IPS DF 6.9 (cell line): Measurements from ENCODE around the gene OTX2.

Experiments used
- DNase-seq: peaks from one replicate; pipeline ENCODE4 v3.0.0-alpha.2; 2013; ENCODE audit warnings: low read depth, low spot score
- H3K27ac ChIP-seq: one replicate; pipeline ENCODE4 v1.5.1; 2013; ENCODE audit warnings: low read length, control low read depth
- H3K27me3 ChIP-seq: 2 replicates; pipeline ENCODE4 v1.6.1; 2013; ENCODE audit warnings: mild to moderate bottlenecking, low read length; ENCODE audit not compliant: control insufficient read depth, insufficient read depth
- H3K36me3 ChIP-seq: 2 replicates; pipeline ENCODE4 v1.6.1; 2013; ENCODE audit warnings: low read length; ENCODE audit not compliant: control insufficient read depth, insufficient read depth
- H3K4me1 ChIP-seq: 2 replicates; pipeline ENCODE4 v1.6.1; 2013; ENCODE audit warnings: low read length; ENCODE audit not compliant: control insufficient read depth, insufficient read depth
- H3K4me3 ChIP-seq: 2 replicates; pipeline ENCODE4 v1.5.1; 2013; ENCODE audit warnings: mild to moderate bottlenecking, low read length
- H3K9me3 ChIP-seq: 2 replicates; pipeline ENCODE4 v1.6.1; 2013; ENCODE audit warnings: low read length, inconsistent platforms; ENCODE audit not compliant: control insufficient read depth, insufficient read depth
- WGBS: extraction: QIAGEN DNeasy Blood & Tissue Kit; methylation state at CpG from one replicate; pipeline ENCODE4 v1.1.7; 2013; ENCODE audit warnings: mixed read lengths, missing lambda C conversion rate; ENCODE audit not compliant: insufficient read length, insufficient coverage; 5-methylcytosine and 5-hydroxymethylcytosine counted together

The OTX2 gene

GRCh38 chr14:56812364-56813141, 2.3 kb upstream of the OTX2 start:
- Histone ChIP-seq H3K4me3 (no peak overlapping the region; the same call in 1 of the 2 replicates), H3K27ac (no peak overlapping the region), H3K4me1 (peaks cover 7% of the 10 kb centered on the region; the same call in 1 of the 2 replicates), H3K36me3 (no peaks in the 10 kb centered on the region), H3K27me3 (peaks cover 68% of the 10 kb centered on the region), H3K9me3 (no peaks in the 10 kb centered on the region)
- no CpG with 5 or more reads among the region's 25 CpGs for WGBS
- no peak for DNase-seq

- Histone ChIP-seq H3K9me3 (no peaks in the 10 kb centered on the region), H3K4me1 (peaks cover 7% of the 10 kb centered on the region; the same call in 1 of the 2 replicates), H3K36me3 (no peaks in the 10 kb centered on the region), H3K27me3 (peaks cover 61% of the 10 kb centered on the region), H3K27ac (no peak overlapping the region), H3K4me3 (peak overlapping the region; percentile 6; the same call in 1 of the 2 replicates)
- DNase-seq: no peak
- no CpG with 5 or more reads among the region's 39 CpGs for WGBS
Observed at GRCh38 chr14:56811593-56812363, 1.5 kb upstream of the OTX2 start.

GRCh38 chr14:56810836-56811592, 735 bp upstream of the OTX2 start:
- Histone ChIP-seq H3K4me3 (no peak overlapping the region), H3K27me3 (peaks cover 57% of the 10 kb centered on the region), H3K9me3 (no peaks in the 10 kb centered on the region), H3K27ac (no peak overlapping the region), H3K36me3 (no peaks in the 10 kb centered on the region), H3K4me1 (peaks cover 7% of the 10 kb centered on the region; the same call in 1 of the 2 replicates)
- no peak for DNase-seq
- WGBS: no CpG with 5 or more reads among the region's 31 CpGs

- WGBS: no CpG with 5 or more reads among the region's 63 CpGs
- Histone ChIP-seq H3K27ac (no peak overlapping the region), H3K9me3 (no peaks in the 10 kb centered on the region), H3K36me3 (no peaks in the 10 kb centered on the region), H3K4me3 (peak overlapping the region; percentile 35; the same call in 1 of the 2 replicates), H3K27me3 (peaks cover 51% of the 10 kb centered on the region), H3K4me1 (peaks cover 7% of the 10 kb centered on the region; the same call in 1 of the 2 replicates)
- no peak for DNase-seq
Observed at GRCh38 chr14:56809270-56810146, 771 bp downstream of the OTX2 start.

- DNase-seq: no peak
- WGBS: no CpG with 5 or more reads among the region's 71 CpGs
- peak overlapping the region; percentile 35; the same call in 1 of the 2 replicates for H3K4me3 ChIP-seq
- peaks cover 51% of the 10 kb centered on the region for H3K27me3 ChIP-seq
- 0 out of 2 replicates have a peak, but pooled peaks cover 3% of the 10 kb centered on the region for H3K36me3 ChIP-seq
- H3K4me1 ChIP-seq: peaks cover 5% of the 10 kb centered on the region; the same call in 1 of the 2 replicates
- no peak overlapping the region for H3K27ac ChIP-seq
- no peaks in the 10 kb centered on the region for H3K9me3 ChIP-seq
Observed at GRCh38 chr14:56808383-56809269, 1.7 kb downstream of the OTX2 start.

GRCh38 chr14:56808110-56808382, 2.2 kb downstream of the OTX2 start:
- DNase-seq: no peak
- peaks cover 48% of the 10 kb centered on the region for H3K27me3 ChIP-seq
- peak overlapping the region; percentile 35; the same call in 1 of the 2 replicates for H3K4me3 ChIP-seq
- no peaks in the 10 kb centered on the region for H3K9me3 ChIP-seq
- no peak overlapping the region for H3K27ac ChIP-seq
- WGBS: no CpG with 5 or more reads among the region's 16 CpGs
- peaks cover 5% of the 10 kb centered on the region; the same call in 1 of the 2 replicates for H3K36me3 ChIP-seq
- H3K4me1 ChIP-seq: peaks cover 5% of the 10 kb centered on the region; the same call in 1 of the 2 replicates

GRCh38 chr14:56807386-56808109, 2.7 kb downstream of the OTX2 start:
- no peaks in the 10 kb centered on the region for H3K9me3 ChIP-seq
- no peak for DNase-seq
- H3K4me1 ChIP-seq: peaks cover 3% of the 10 kb centered on the region; the same call in 1 of the 2 replicates
- H3K4me3 ChIP-seq: peak overlapping the region; percentile 35; the same call in 1 of the 2 replicates
- H3K36me3 ChIP-seq: peaks cover 8% of the 10 kb centered on the region; the same call in 1 of the 2 replicates
- no peak overlapping the region for H3K27ac ChIP-seq
- WGBS: no CpG with 5 or more reads among the region's 39 CpGs
- peaks cover 46% of the 10 kb centered on the region for H3K27me3 ChIP-seq

GRCh38 chr14:56806760-56807159, 3.5 kb downstream of the OTX2 start:
- Histone ChIP-seq H3K4me3 (no peak overlapping the region), H3K36me3 (peaks cover 12% of the 10 kb centered on the region; the same call in 1 of the 2 replicates), H3K27ac (no peak overlapping the region), H3K9me3 (no peaks in the 10 kb centered on the region), H3K4me1 (0 out of 2 replicates have a peak, but pooled peaks cover 1% of the 10 kb centered on the region), H3K27me3 (peaks cover 42% of the 10 kb centered on the region)
- DNase-seq: no peak
- WGBS: no CpG with 5 or more reads among the region's 4 CpGs
